Activated gamma-delta T cell treated with anti-CD3 and anti-CD28 coated beads, Interleukin-2, amount 50 U/mL, for 16 hours (primary cell): ENCODE measurements around the gene SELENOV.
"Not testable (repeated sequence)": the region's sequence is repeated elsewhere in the genome, so short reads cannot be mapped to it uniquely, and the experiment has no call there.

Source experiments
- DNase-seq: peaks from one replicate; pipeline ENCODE4 v3.0.0-alpha.2; 2020; ENCODE audit warnings: low read depth

SELENOV gene, protein sequence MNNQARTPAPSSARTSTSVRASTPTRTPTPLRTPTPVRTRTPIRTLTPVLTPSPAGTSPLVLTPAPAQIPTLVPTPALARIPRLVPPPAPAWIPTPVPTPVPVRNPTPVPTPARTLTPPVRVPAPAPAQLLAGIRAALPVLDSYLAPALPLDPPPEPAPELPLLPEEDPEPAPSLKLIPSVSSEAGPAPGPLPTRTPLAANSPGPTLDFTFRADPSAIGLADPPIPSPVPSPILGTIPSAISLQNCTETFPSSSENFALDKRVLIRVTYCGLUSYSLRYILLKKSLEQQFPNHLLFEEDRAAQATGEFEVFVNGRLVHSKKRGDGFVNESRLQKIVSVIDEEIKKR

DNA sequence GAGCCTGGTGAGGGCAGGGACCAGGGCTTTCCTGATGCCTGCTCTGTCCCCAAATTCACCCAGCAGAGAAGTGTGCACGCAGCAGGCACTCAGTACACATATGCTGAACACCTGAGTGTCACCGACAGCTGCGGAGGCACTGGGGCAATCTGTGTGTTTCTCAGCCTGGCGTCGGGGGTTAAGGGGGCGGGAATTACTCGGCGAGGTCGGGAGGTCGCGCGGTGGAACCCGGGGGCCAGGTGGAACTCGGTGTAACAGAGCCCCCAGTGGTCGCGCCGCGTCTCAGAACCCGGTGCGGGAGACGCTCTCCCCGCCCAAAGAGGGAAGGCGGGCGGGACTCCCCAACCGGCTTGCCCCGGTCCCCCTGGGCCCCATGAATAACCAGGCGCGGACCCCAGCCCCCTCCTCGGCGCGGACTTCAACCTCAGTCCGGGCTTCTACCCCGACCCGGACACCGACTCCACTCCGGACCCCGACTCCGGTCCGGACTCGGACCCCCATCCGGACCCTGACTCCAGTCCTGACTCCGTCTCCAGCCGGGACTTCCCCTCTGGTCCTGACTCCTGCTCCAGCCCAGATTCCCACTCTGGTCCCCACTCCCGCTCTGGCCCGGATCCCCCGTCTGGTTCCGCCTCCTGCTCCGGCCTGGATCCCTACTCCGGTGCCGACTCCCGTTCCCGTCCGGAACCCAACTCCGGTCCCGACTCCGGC lies at the start of gene SELENOV:
Gene SELENOV, plus strand, starts transcription at position 300 of the 711 bp plus-strand sequence. Its CDS starts 74 bp downstream, at position 374.
- no peak for DNase-seq

DNA sequence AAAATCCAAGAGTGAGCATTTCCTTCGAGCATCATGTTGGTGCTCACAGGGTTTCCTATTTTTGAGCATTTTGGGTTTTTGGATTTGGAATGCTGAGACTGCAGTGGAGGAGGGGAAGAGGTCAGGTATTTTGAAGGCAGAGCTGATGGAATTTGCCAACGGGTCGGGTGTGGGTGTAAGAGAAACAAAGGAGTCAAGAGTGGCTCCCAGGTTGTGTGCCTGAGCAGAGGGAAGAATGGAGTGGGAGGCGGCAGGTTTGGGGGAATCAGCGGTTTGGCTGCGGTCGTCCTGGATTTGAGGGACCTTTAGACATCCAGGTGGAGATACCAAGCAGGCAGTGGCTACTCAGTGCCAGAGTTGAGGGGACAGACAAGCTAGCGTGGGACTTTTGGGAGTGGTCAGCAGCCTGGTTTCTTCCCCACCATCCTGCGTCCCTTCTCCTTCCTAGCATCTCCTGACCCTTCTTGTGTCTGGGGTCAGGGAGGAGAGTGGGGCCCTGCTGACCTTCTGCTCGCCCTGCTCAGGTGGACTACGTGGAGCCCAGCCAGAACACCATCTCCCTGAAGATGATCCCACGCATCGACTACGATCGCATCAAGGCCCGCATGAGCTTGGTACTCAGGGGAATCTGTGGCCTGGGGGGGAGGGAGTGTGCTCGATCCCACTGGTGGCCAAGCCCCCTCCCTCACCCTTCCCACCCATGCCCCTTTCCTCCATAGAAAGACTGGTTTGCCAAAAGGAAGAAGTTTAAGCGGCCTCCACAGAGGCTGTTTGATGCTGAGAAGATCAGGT lies 48.8 kb upstream of the SELENOV start:
- DNase-seq = no peak

DNA sequence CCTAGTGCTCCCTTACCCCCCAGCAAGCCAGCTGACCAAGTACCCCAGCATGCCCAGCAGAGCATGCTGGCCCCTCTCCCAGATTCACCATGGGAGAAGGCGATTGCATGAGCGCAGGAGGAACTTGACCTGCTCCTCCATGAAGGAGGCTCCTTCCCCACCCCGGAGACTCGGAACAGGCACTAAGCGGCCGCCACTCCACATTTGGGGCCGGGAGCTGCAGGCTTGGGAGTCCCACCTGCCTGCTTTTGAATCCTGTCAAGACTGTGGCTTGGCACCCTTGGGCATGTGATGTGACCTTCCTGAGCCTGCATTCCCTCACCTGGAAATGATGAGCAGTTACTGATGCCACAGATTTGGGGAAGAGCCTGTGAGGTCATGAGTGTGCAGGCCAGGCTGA lies 47.0 kb upstream of the SELENOV start:
- DNase-seq = no peak

DNA sequence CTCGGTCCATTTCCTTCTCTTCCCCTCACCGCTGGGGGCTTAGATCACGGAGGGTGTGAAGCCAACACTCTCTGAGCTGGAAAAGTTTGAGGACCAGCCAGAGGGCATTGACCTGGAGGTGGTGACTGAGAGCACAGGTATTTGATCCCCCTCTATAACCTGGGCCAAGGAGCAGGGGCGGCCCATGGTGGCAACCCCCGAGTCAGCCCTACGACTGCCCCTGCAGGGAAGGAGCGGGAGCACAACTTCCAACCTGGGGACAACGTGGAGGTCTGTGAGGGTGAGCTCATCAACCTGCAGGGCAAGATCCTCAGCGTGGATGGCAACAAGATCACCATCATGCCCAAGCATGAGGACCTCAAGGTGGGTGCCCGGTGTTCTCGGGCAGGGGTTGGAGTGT lies 45.9 kb upstream of the SELENOV start:
- DNase-seq = no peak

DNA sequence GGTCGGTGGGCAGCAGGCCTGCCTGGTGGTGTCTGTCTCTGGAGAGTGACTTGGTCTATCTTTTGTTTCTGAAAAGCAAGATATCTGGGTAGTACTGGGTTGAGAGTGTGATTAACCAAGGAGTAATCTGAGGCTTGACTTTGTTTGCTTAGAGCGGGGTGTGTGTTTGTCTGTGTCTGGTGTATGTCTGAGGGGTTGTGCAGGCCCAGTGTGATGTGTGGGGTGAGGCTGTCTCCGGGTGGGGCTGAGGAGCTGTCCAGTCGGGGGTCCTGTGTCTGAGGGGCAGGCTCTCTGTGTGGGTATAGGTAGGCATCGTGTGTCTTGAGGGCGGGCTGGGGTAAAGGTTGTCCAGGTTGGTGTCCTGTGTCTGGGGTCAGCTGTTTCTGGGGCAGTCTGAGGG lies 45.4 kb upstream of the SELENOV start:
- no peak for DNase-seq

DNA sequence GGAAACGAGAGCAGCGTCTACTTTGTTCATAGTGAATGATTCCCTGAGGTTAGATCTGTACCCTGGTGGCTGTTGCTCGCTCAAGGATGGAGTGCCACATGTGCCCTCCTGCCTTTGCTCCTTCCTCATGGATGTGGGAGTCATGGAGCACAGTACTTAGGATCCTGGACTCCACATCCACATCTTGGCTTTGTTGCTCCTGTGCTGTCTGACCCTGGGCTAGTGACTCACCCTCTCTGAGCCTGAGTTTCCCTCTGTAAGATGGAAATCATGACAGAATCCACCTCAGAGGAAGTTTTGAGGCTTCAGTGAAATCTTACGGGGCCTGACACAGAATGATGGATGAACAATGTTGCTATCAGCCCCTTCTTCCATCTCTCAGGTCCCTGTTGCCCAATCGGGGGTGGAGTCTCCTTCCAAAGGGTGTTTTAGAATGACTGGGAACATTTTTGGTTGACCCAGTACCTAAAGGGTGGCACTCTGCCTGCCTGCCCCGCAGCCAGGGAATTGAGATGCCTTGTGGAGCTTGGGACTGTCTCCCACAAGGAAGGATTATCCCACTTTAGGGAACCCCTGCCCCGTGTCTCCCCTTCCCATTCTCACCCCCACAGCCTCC lies 44.1 kb upstream of the SELENOV start:
- DNase-seq = no peak

DNA sequence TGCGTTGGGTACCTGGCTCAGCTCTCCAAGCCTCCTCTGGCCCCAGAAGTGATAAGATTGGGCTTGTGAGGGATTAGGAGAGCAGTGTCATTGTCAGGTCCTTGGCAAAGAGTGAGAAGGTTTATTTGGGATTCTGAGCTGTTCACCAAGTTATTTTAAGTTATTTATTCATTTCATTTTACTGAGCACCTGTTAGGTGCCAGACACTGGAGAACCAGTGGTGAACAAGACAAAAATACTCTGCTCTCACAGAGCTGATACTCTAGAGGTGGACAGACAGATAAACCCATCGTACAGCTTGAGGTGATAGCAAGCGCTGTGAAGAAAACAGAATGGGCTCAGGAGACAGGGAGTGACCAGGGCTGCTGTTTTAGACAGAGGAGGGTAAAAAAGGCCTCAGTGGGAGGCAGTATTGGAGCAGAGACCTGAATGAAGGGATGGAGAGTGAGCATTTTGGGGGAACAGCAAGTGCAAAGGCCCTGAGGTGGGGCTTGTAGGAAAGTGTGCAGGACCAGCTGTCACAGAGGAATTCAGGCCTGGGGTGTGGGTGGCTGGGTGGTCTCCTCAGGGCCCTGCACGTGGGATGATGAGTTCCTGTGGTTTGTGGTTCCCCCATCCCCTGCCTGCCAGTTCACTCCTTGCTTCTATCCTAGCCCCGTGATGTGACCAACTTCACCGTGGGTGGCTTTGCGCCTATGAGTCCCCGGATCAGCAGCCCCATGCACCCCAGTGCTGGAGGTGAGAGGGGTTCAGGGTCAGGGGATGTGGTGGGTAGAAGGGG lies 43.0 kb upstream of the SELENOV start:
- DNase-seq = no peak

DNA sequence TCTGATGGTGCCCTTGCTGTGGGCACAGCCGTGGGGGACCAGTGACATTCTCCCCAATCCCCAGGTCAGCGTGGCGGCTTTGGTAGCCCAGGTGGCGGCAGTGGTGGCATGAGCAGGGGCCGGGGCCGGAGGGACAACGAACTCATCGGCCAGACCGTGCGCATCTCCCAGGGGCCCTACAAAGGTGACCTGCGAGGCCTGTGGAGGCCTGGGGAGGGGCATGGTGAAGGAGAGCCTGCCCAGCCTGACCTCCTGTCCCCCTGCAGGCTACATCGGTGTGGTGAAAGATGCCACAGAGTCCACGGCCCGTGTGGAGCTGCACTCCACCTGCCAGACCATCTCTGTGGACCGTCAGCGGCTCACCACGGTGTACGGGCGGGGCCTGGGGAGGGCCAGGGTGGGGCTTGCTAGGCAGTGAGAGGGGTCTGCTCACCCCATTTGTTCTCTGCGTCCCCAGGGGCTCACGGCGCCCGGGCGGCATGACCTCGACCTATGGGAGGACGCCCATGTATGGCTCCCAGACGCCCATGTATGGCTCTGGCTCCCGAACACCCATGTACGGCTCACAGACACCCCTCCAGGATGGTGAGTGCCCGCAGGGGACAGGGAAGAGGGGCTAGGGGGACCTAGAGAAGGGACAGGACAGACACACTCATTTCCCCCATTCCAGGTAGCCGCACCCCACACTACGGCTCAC lies 42.0 kb upstream of the SELENOV start:
- DNase-seq = no peak

DNA sequence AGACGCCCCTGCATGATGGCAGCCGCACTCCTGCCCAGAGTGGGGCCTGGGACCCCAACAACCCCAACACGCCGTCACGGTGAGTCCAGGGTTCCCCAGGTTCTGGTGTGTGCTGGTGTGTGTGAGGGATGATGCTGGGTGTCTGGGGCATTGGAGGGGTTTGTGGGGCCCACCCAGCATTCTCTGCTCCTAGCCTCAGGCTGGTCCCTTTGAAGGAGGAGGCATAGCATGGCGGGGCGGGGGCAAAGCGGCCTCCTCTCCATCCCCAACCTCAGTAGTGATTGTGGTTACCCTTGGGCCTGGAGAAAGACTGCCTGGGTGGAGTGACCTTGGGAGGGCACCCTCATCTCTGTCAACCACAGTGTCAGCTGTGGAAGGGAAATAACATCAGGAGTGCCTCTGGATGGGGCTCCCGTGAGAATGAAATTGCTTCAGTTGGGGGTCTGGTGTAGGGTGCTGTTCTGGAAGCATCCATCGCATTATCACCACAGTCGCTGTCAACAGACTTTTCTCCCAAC lies 41.4 kb upstream of the SELENOV start:
- no peak for DNase-seq

DNA sequence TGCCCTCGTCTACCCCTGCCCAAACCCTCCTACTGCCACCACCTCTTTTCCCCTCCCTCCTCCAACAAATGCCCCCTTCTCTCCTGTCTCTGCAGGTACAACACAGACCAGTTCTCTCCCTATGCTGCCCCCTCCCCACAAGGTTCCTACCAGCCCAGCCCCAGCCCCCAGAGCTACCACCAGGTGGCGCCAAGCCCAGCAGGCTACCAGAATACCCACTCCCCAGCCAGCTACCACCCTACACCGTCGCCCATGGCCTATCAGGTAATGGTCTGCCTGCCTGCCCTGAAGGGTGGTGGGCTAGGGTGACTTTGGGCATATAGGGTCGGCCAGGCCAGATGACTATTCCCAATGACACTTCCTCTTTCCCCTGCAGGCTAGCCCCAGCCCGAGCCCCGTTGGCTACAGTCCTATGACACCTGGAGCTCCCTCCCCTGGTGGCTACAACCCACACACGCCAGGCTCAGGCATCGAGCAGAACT lies 40.8 kb upstream of the SELENOV start:
- DNase-seq = peak; percentile 60

DNA sequence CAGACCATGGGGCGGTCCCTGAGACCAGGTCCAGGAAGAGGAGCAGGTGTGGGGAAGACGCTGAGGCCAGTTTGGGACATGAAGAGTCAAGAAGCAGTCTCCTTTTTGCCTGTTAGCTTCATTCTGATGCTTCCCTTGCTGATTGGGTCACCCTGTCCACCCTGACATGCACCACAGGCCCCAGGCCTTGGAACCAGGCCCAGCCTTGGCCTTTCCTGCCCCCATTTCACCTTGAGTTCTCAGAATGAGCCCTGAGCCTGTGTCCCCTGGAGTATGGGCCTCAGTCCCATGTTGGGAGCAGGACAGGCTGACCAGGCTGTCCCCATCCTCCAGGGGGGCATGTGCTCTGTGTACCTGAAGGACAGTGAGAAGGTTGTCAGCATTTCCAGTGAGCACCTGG lies 39.2 kb upstream of the SELENOV start:
- DNase-seq = no peak

DNA sequence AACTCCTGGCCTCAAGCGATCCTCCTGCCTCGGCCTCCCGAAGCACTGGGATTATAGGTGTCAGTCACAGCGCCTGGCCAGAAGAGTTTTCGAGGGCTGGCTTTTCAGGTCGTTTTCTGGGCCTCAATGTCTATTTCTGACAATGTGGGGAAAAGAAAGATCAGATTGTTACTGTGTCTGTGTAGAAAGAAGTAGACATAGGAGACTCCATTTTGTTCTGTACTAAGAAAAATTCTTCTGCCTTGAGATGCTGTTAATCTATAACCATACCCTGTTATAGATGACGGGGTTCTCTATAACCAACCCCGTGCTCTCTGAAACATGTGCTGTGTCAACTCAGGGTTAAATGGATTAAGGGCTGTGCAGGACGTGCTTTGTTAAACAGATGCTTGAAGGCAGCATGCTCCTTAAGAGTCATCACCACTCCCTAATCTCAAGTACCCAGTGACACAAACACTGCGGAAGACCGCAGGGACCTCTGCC lies 35.6 kb upstream of the SELENOV start:
- not testable (repeated sequence) for DNase-seq

DNA sequence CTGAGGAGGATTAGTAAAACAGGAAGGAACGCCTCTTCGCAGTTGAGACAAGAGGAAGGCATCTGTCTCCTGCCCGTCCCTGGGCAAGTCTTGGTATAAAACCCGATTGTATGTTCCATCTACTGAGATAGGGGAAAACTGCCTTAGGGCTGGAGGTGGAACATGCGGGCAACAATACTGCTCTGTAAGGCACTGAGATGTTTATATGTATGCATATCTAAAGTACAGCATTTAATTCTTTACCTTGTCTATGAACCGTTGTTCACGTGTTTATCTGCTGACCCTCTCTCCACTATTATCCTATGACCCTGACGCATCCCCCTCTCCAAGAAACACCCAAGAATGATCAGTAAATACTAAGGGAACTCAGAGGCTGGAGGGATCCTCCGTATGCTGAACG lies 35.0 kb upstream of the SELENOV start:
- no peak for DNase-seq

DNA sequence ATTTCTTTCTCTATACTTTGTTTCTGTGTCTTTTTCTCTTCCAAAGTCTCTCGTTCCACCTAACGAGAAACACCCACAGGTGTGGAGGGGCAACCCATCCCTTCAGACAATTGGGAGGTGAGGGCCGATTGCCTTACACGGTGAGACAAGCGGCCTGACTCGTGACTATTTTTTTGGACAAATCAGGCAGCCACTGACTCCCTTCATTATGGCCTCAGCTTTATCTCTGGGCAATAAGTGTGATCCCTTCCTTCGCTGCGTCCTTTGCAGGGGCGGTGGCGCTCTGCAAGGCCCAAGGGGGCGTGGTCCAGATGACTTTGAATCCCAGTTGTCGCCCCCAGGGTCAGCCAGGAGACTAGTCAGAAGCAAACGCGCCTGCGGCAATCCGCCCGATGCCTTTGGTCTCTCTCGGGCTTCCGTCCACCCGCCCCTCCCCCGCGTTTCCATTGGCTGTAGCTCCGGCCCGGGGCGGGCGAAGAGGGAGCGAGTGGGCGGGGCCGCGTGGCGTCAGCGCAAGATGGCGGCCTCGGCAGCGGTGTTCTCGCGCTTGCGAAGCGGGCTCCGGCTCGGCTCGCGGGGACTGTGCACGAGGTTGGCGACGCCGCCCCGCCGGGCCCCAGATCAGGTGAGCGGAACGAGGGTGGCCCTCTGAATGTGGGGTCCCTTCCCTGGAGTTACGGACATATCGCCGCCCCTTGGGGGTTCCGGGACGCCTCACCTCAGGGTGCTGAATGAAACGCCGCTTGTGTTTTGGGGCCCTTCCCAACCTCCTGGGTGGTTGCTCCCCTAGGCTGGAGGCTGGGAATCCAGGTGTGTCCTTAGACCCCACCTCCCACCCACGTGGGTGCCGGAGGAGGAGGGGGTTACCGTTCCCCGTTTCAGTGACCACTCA lies 34.4 kb upstream of the SELENOV start, which contains the start of gene TIMM50:
Gene TIMM50, plus strand, starts transcription at position 502 of the 892 bp plus-strand sequence. Its CDS starts 16 bp downstream, at position 518.
- peak; percentile 97 for DNase-seq

DNA sequence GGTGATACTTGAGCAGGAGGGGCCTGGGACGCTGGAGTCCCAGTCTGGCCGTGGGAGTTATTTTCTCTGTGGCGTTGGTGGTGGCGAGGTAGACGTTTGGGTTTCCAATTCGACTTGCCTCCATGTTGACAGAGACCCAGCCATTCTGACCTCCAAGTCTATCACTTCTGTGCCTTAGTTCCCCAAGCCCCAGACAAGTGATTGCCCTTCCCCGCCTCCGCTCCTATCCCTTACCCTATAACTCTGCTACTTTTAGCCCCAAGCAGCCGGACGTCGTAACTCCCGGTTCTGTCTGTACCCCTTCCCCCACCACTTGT lies 33.8 kb upstream of the SELENOV start:
- DNase-seq = no peak

DNA sequence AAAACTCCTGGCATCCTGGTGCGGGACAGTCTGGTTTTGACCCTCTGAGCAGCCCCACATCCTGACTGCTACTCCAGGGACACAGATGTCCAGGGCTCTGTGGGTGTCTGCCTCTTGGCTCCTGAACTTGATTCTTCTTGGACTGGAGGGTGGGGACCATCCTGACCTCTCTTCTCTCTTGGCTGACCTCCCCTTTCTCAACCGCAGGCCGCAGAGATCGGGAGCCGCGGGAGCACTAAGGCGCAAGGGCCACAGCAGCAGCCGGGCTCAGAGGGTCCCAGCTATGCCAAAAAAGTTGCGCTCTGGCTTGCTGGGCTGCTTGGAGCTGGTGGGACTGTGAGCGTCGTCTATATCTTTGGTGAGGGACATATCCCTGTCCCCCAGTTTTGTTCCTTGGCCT lies 33.3 kb upstream of the SELENOV start:
- DNase-seq = no peak

DNA sequence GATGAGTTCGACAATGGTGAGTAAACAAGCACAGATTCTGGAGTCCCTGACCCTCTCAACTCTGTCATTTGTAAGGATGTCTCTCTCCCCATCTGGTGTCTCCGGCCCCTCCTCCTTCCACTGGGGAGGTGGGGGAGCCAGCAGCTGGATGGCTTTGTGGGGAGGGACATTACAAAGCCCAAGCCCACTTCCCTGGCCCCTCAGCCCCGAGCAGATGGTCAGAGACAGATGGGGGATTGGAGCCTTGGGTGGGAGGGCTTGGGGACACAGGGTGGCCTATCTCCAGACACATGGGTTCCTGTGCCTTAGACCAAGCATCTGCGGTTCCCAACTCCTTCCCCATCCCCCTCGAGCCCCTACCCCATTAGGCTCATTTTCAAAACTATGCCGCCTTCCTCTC lies 31.8 kb upstream of the SELENOV start:
- no peak for DNase-seq

DNA sequence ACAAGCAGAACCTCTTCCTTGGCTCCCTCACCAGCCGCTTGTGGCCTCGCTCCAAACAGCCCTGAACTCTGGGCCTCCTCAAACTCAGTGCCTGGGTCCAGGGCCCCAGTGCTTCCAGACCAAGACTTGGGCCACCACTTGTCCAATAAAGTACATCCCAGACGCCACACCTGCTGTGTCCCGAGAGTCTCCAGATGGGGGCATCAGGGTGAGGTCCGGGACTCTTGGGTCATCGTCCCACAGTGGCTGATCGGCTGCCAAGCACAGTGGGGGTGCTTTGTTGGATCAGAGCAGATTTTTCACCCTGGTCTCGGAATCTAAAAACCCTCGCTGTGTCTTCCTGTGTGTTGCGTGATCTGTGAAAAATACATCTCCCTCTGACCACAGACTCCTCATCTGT lies 25.2 kb upstream of the SELENOV start:
- no peak for DNase-seq

DNA sequence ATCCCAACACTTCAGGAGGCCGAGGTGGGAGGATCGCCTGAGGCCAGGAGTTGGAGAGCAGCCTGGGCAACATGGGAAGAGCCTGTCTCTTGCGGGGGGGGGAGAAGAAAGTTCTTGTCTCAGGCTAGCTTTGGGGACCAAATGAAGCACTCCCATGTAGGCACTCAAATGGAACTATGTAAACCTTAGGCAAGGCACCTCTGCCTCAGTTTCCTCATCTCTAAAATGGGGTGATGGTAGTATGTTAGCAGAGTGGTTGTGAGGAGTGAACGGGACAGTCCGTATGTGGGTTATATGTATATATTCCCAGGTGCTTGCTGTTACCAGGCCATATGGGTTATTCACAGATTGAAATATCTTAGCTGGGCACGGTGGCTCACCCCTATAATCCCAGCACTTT lies 22.7 kb upstream of the SELENOV start:
- no peak for DNase-seq
